PC-9 (cell line): ENCODE measurements around the gene SMPD4. TPM values are rescaled to one million over a fixed set of nuclear protein-coding genes. Genes with fewer than 3 reads are reported as not detected.

ENCODE experiments used
- BruUV-seq: library from RNA; stranded (reverse); fragments of 400-500 nt; replicated peaks from 2 replicates; lab custom pipeline; 2021; lab: Mats Ljungman, UMichigan
- CTCF ChIA-PET: fragments of 300-600 bp; sonication (Branson Sonifier 250); formaldehyde crosslinking; loops from one replicate; lab custom pipeline; 2022; ENCODE audit warnings: antibody characterized with exemption; lab: Charles Lee
- POLR2A ChIA-PET: fragments of 300-600 bp; sonication (Branson Sonifier 250); formaldehyde crosslinking; loops from one replicate; lab custom pipeline; 2022; ENCODE audit warnings: antibody characterized with exemption; ENCODE audit not compliant: unreplicated experiment; lab: Charles Lee
- DNase-seq, 2 experiments: peaks; one replicate each; pipeline versions ENCODE4 v3.0.0 to v3.0.0-alpha.2; 2015 to 2022; ENCODE audit warnings: mixed read lengths in 1 of 2
- H2AFZ ChIP-seq: fragments of 200-600 bp; sonication (generic); 2 replicates; pipeline ENCODE4 v1.8.1; 2017; ENCODE audit warnings: antibody characterized with exemption
- H3F3A ChIP-seq: fragments of 200-600 bp; sonication (generic); 2 replicates; pipeline ENCODE4 v1.8.1; 2017; ENCODE audit warnings: antibody characterized with exemption, mild to moderate bottlenecking, low read depth; ENCODE audit not compliant: insufficient read depth
- H3K27ac ChIP-seq: fragments of 200-600 bp; sonication (generic); 2 replicates; pipeline ENCODE4 v1.6.1; 2016; ENCODE audit warnings: mixed run types
- H3K27me3 ChIP-seq: fragments of 200-600 bp; sonication (generic); 2 replicates; pipeline ENCODE4 v1.6.1; 2016; ENCODE audit warnings: low read depth, mixed run types; ENCODE audit not compliant: insufficient read depth
- H3K36me3 ChIP-seq: fragments of 200-600 bp; sonication (generic); 2 replicates; pipeline ENCODE4 v1.6.1; 2016; ENCODE audit warnings: low read depth, mixed run types
- H3K4me1 ChIP-seq: fragments of 200-600 bp; sonication (generic); replicated peaks from 2 replicates; pipeline ENCODE4 v1.6.1; 2016; ENCODE audit warnings: mixed run types; ENCODE audit not compliant: insufficient read depth
- H3K4me2 ChIP-seq: fragments of 200-600 bp; sonication (generic); 2 replicates; pipeline ENCODE4 v1.6.1; 2017; ENCODE audit warnings: mixed run types
- H3K4me3 ChIP-seq: fragments of 200-600 bp; sonication (generic); 2 replicates; pipeline ENCODE4 v1.6.1; 2016; ENCODE audit warnings: mixed run types
- H3K79me2 ChIP-seq: fragments of 200-600 bp; sonication (generic); 2 replicates; pipeline ENCODE4 v1.6.1; 2017; ENCODE audit warnings: low read depth, mixed run types
- H3K9me2 ChIP-seq: fragments of 200-600 bp; sonication (generic); 2 replicates; pipeline ENCODE4 v1.8.1; 2017; ENCODE audit warnings: mild to moderate bottlenecking; ENCODE audit not compliant: insufficient read depth
- H3K9me3 ChIP-seq: fragments of 200-600 bp; sonication (generic); 2 replicates; pipeline ENCODE4 v1.8.1; 2016; ENCODE audit warnings: low read depth; ENCODE audit not compliant: insufficient read depth
- H4K20me1 ChIP-seq: fragments of 200-600 bp; sonication (generic); 2 replicates; pipeline ENCODE4 v1.8.1; 2017; ENCODE audit not compliant: insufficient read depth
- EZH2 ChIP-seq: fragments of 200-600 bp; sonication (generic); IDR thresholded peaks from 2 replicates; pipeline ENCODE4 v1.8.0; 2017; ENCODE audit warnings: antibody characterized with exemption, low read depth
- intact Hi-C: fragments of 100-400 bp; cut with micrococcal nuclease; formaldehyde crosslinking; loops from one replicate; pipeline ENCODE4 v1.10.0; 2022; ENCODE audit not compliant: unreplicated experiment
- total RNA-seq: library from RNA; stranded (reverse); gene quantifications from 2 replicates; pipeline ENCODE4 v1.2.3, GENCODE V29; 2021
- TF ChIP-seq, protein P1 (sequence below): fragments of 200-600 bp; sonication (generic); conservative IDR thresholded peaks from 2 replicates; pipeline ENCODE4 v1.6.1; 2017; ENCODE audit warnings: mixed run types, antibody characterized with exemption, mild to moderate bottlenecking, moderate library complexity

Gene SMPD4
- total RNA-seq, 1 experiment from 2014 or later: 77.9 TPM

DNA sequence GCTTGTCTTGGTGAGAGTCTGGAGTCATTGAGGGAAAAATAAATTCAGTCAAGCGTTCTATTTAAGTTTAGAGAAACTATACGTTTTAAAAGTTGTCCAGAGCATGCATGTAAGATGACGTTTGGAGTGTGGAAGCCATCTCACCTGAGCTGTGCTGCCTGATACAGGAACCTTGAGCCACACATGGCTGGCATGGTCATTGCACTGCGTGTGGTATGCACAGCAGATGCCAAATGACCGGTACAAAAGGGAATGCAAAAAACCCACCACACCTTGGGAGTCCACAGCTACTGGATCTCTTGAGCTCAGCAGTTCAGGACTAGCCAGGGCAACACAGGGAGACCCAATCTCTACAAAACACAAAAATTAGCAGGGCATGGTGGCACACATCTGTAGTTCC, 5.0 kb upstream of the SMPD4 start:
- H3K27ac ChIP-seq: no peak overlapping the region
- H2AFZ ChIP-seq: no peak overlapping the region
- H3F3A ChIP-seq: 0 out of 2 replicates have a peak, but pooled peaks cover 5% of the 10 kb centered on the region
- intact Hi-C loops: no loop called here
- H3K9me2 ChIP-seq: no peaks in the 10 kb centered on the region
- DNase-seq: no peak
- ChIA-PET POLR2A (interaction anchor here (0.6 kb wide), 1 partner anchor 67 kb away, joined by 6 read pairs; no protein-coding TSS in a partner anchor), CTCF (no interaction called here)
- no peaks in the 10 kb centered on the region for H3K27me3 ChIP-seq
- no peaks in the 10 kb centered on the region for H3K4me1 ChIP-seq
- TF ChIP-seq EZH2: no peak
- TF ChIP-seq, protein P1, sequence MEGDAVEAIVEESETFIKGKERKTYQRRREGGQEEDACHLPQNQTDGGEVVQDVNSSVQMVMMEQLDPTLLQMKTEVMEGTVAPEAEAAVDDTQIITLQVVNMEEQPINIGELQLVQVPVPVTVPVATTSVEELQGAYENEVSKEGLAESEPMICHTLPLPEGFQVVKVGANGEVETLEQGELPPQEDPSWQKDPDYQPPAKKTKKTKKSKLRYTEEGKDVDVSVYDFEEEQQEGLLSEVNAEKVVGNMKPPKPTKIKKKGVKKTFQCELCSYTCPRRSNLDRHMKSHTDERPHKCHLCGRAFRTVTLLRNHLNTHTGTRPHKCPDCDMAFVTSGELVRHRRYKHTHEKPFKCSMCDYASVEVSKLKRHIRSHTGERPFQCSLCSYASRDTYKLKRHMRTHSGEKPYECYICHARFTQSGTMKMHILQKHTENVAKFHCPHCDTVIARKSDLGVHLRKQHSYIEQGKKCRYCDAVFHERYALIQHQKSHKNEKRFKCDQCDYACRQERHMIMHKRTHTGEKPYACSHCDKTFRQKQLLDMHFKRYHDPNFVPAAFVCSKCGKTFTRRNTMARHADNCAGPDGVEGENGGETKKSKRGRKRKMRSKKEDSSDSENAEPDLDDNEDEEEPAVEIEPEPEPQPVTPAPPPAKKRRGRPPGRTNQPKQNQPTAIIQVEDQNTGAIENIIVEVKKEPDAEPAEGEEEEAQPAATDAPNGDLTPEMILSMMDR: no peak
- peaks cover 17% of the 10 kb centered on the region for H3K79me2 ChIP-seq
- no peak overlapping the region for H3K4me2 ChIP-seq
- H4K20me1 ChIP-seq: no peaks in the 10 kb centered on the region
- no TSS peak for BruUV-seq
- H3K4me3 ChIP-seq: no peak overlapping the region
- no peaks in the 10 kb centered on the region for H3K9me3 ChIP-seq
- H3K36me3 ChIP-seq: no peaks in the 10 kb centered on the region

DNA sequence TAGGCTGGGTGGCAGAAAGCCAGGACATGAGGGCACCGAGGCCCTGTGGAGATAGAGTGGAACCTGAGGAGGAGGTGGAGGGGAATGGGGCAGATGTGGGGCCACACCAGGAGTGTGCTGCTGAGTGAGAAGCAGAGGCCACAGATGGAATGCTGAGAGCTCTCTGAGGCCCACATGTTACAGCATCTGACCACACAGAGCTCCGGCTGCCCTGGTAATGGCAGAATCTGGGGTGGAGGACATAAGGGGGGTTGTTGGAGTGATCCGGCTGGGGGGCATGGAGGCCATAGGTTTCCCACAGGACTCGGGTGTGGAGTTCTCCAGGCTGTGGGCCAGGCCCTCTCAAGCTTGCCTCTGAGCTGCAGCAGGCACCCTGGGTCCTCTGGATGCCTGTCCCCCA, 4.5 kb upstream of the SMPD4 start:
- TF ChIP-seq, protein P1: no peak
- TF ChIP-seq EZH2: no peak
- intact Hi-C loops: no loop called here
- no peaks in the 10 kb centered on the region for H4K20me1 ChIP-seq
- no peaks in the 10 kb centered on the region for H3K9me2 ChIP-seq
- no peaks in the 10 kb centered on the region for H3K36me3 ChIP-seq
- H3K4me1 ChIP-seq: no peaks in the 10 kb centered on the region
- 0 out of 2 replicates have a peak, but pooled peaks cover 5% of the 10 kb centered on the region for H3F3A ChIP-seq
- no peak for DNase-seq
- H3K4me2 ChIP-seq: no peak overlapping the region
- ChIA-PET CTCF (no interaction called here), POLR2A (no interaction called here)
- H3K79me2 ChIP-seq: peaks cover 22% of the 10 kb centered on the region
- no peaks in the 10 kb centered on the region for H3K9me3 ChIP-seq
- no peak overlapping the region for H3K4me3 ChIP-seq
- no peaks in the 10 kb centered on the region for H3K27me3 ChIP-seq
- H3K27ac ChIP-seq: no peak overlapping the region
- BruUV-seq: no TSS peak
- H2AFZ ChIP-seq: no peak overlapping the region

- BruUV-seq: no TSS peak
- intact Hi-C loops: no loop called here
- H3K4me2 ChIP-seq: no peak overlapping the region
- ChIA-PET CTCF (no interaction called here), POLR2A (no interaction called here)
- no peaks in the 10 kb centered on the region for H4K20me1 ChIP-seq
- H3K36me3 ChIP-seq: no peaks in the 10 kb centered on the region
- peaks cover 26% of the 10 kb centered on the region for H3K79me2 ChIP-seq
- no peaks in the 10 kb centered on the region for H3K4me1 ChIP-seq
- no peak for DNase-seq
- H3K27ac ChIP-seq: no peak overlapping the region
- H3F3A ChIP-seq: 0 out of 2 replicates have a peak, but pooled peaks cover 5% of the 10 kb centered on the region
- no peaks in the 10 kb centered on the region for H3K9me3 ChIP-seq
- no peak for TF ChIP-seq EZH2
- TF ChIP-seq, protein P1: no peak
- H3K4me3 ChIP-seq: no peak overlapping the region
- no peaks in the 10 kb centered on the region for H3K9me2 ChIP-seq
- no peaks in the 10 kb centered on the region for H3K27me3 ChIP-seq
- no peak overlapping the region for H2AFZ ChIP-seq
Observed at GRCh38 chr2:130185436-130185835, 4.0 kb upstream of the SMPD4 start.
